Gastrocnemius medialis (tissue), 4 donors: ENCODE measurements around the gene SPTBN1.

Experiments
- POLR2A ChIP-seq, 2 donors: fragments of 450-650 bp; IDR thresholded peaks; one replicate each; pipeline ENCODE4 v1.6.1; 2017; ENCODE audit warnings: antibody characterized with exemption in 2 of 2, mild to moderate bottlenecking in 2 of 2, moderate library complexity in 2 of 2
- TF ChIP-seq, protein P1 (sequence below), 5 experiments: fragments of 450-650 bp in 3 of 5; fragments of 200-600 bp in 2 of 5; sonication (generic) in 2 of 5; IDR thresholded peaks in 4 of 5; conservative IDR thresholded peaks in 1 of 5; 1 replicate in 4 of 5; 2 replicates in 1 of 5; pipeline ENCODE4 v1.5.1; 2016 to 2019; ENCODE audit warnings: antibody characterized with exemption in 5 of 5, mild to moderate bottlenecking in 3 of 5, moderate library complexity in 3 of 5

DNA sequence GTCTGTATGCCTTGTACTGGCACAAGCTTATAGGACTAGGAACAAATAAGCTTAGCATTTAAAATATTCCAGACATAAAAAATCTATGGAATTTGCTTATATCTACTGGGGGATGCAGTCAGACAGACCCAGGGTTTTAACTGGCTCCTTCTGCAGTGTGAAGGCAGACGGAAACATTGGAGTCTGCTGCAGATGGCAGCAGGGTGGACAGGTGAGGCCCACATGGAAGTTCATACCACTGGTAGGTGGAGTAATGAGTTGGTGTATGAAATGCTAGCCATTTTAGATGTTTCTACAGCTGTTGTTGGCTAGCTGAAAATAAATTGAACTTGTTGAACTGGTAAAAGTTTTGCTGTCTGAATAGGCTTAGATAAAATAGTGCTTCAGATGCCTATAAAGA is 17.7 kb downstream of the SPTBN1 start:
- TF ChIP-seq, protein P1, sequence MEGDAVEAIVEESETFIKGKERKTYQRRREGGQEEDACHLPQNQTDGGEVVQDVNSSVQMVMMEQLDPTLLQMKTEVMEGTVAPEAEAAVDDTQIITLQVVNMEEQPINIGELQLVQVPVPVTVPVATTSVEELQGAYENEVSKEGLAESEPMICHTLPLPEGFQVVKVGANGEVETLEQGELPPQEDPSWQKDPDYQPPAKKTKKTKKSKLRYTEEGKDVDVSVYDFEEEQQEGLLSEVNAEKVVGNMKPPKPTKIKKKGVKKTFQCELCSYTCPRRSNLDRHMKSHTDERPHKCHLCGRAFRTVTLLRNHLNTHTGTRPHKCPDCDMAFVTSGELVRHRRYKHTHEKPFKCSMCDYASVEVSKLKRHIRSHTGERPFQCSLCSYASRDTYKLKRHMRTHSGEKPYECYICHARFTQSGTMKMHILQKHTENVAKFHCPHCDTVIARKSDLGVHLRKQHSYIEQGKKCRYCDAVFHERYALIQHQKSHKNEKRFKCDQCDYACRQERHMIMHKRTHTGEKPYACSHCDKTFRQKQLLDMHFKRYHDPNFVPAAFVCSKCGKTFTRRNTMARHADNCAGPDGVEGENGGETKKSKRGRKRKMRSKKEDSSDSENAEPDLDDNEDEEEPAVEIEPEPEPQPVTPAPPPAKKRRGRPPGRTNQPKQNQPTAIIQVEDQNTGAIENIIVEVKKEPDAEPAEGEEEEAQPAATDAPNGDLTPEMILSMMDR (IDR thresholded peaks at IDR 0.05 in 4 of 5, conservative IDR thresholded peaks at IDR 0.05 in 1 of 5), result no peak
- TF ChIP-seq POLR2A (IDR thresholded peaks at IDR 0.05), result no peak
